ENCODE measurements around the gene KRTAP4-6.

DNA sequence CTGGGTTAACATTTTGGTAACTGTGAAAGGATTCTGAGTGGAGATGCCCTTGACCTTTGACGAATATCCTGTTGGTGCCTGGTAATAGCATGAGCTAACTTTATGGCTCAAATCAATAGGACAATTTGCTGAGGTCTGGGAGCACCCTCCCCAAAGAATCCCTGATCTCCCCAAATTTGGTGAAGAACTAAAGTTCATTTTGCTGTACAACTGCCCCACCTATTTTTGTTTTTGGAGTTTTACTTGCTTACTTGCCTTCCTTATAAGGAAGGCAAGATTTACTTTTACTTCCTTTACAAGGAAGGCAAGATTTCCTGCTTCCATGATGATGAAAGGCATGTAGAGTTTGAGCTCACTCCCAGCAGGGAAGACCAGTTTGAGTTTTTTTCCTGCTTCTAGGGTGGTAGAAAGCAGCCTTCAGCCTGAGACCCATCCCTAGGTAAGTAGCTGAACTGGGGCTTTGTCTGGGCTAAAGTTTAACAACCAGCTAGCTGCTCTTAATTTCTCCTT is 32.3 kb downstream of the KRTAP4-6 start:
- TF ChIP-seq FOXM1 (IDR thresholded peaks at IDR 0.05; ENCODE audit: low read depth) (no peak), RCOR1 (IDR thresholded peaks at IDR 0.05; ENCODE audit: low read length) (no peak), PBX3 (IDR thresholded peaks at IDR 0.05) (no peak), YY1 (IDR thresholded peaks at IDR 0.05; ENCODE audit: low read depth) (no peak), CTCF (IDR thresholded peaks at IDR 0.05) (no peak), RFX5 (IDR thresholded peaks at IDR 0.05; ENCODE audit: low read length) (no peak), CHD2 (IDR thresholded peaks at IDR 0.05; ENCODE audit: low read length, partially characterized antibody) (no peak)

Measured in SK-N-SH (cell line).